Mesenchymal stem cell (in vitro differentiated cells and primary cell): ENCODE data around the gene TM7SF2.
A peak's percentile ranks its signal among the peaks of the same experiment; 100 is the strongest.

Experiments used
- DNase-seq: peaks from one replicate; pipeline ENCODE4 v3.0.0-alpha.2; 2013
- H2AFZ ChIP-seq: one replicate; pipeline ENCODE4 v1.6.1; 2013; ENCODE audit warnings: low read depth, mild to moderate bottlenecking, control low read depth, inconsistent platforms, low read length, moderate library complexity
- H2AK5ac ChIP-seq: 2 replicates; pipeline ENCODE4 v1.6.1; 2013; ENCODE audit warnings: low read length, moderate library complexity, mild to moderate bottlenecking, inconsistent platforms; ENCODE audit not compliant: severe bottlenecking
- H2BK120ac ChIP-seq: one replicate; pipeline ENCODE4 v1.6.1; 2013; ENCODE audit warnings: low read depth, mild to moderate bottlenecking, inconsistent platforms, low read length, moderate library complexity
- H2BK12ac ChIP-seq, 2 experiments: one replicate each; pipeline ENCODE4 v1.6.1; 2013; ENCODE audit warnings: inconsistent platforms in 2 of 2, low read length in 2 of 2, mild to moderate bottlenecking in 2 of 2, moderate library complexity in 2 of 2, control low read depth in 1 of 2
- H2BK15ac ChIP-seq: one replicate; pipeline ENCODE4 v1.6.1; 2013; ENCODE audit warnings: mild to moderate bottlenecking, low read depth, inconsistent platforms; ENCODE audit not compliant: poor library complexity, severe bottlenecking
- H2BK5ac ChIP-seq: 2 replicates; pipeline ENCODE4 v1.6.1; 2013; ENCODE audit warnings: low read depth, mild to moderate bottlenecking, low read length, control low read depth, inconsistent platforms; ENCODE audit not compliant: poor library complexity, severe bottlenecking
- H3K14ac ChIP-seq, 2 experiments: one replicate each; pipeline ENCODE4 v1.6.1; 2013; ENCODE audit warnings: inconsistent platforms in 2 of 2, low read length in 2 of 2, control low read depth in 1 of 2, mild to moderate bottlenecking in 1 of 2, moderate library complexity in 1 of 2
- H3K18ac ChIP-seq, 2 experiments: one replicate each; pipeline ENCODE4 v1.6.1; 2013; ENCODE audit warnings: inconsistent platforms in 2 of 2, low read length in 2 of 2, control low read depth in 1 of 2, low read depth in 1 of 2, mild to moderate bottlenecking in 1 of 2
- H3K23ac ChIP-seq, 2 experiments: one replicate each; pipeline ENCODE4 v1.6.1; 2013; ENCODE audit warnings: inconsistent platforms in 2 of 2, low read length in 2 of 2, mild to moderate bottlenecking in 2 of 2, moderate library complexity in 2 of 2, control low read depth in 1 of 2
- H3K27ac ChIP-seq: 2 replicates; pipeline ENCODE4 v1.5.1; 2013; ENCODE audit warnings: mild to moderate bottlenecking, moderate library complexity, low read length, control low read depth, inconsistent platforms; ENCODE audit not compliant: poor library complexity, severe bottlenecking
- H3K27me3 ChIP-seq, 2 experiments: 2 replicates each; pipeline versions ENCODE4 v1.6.1 to v1.7.0; 2013; ENCODE audit warnings: low read length in 2 of 2, mild to moderate bottlenecking in 2 of 2, moderate library complexity in 2 of 2, control low read depth in 1 of 2, inconsistent platforms in 1 of 2; ENCODE audit not compliant: control insufficient read depth in 1 of 2, insufficient read depth in 1 of 2
- H3K36me3 ChIP-seq, 2 experiments: 2 replicates each; pipeline versions ENCODE4 v1.6.1 to v1.7.0; 2013; ENCODE audit warnings: low read length in 2 of 2, control low read depth in 1 of 2, inconsistent platforms in 1 of 2, low read depth in 1 of 2, mild to moderate bottlenecking in 1 of 2; ENCODE audit not compliant: insufficient read depth in 2 of 2, control insufficient read depth in 1 of 2
- H3K4ac ChIP-seq, 2 experiments: one replicate each; pipeline ENCODE4 v1.6.1; 2013; ENCODE audit warnings: inconsistent platforms in 2 of 2, low read length in 2 of 2, mild to moderate bottlenecking in 2 of 2, moderate library complexity in 2 of 2, control low read depth in 1 of 2, low read depth in 1 of 2
- H3K4me1 ChIP-seq: 2 replicates; pipeline ENCODE4 v1.6.1; 2013; ENCODE audit warnings: low read depth, low read length, control low read depth; ENCODE audit not compliant: control insufficient read depth, insufficient read depth
- H3K4me2 ChIP-seq: 2 replicates; pipeline ENCODE4 v1.6.1; 2013; ENCODE audit warnings: low read length, mild to moderate bottlenecking, inconsistent platforms; ENCODE audit not compliant: poor library complexity, severe bottlenecking
- H3K4me3 ChIP-seq, 2 experiments: 2 replicates each; pipeline versions ENCODE4 v1.5.1 to v1.7.0; 2013; ENCODE audit warnings: low read length in 2 of 2, mild to moderate bottlenecking in 2 of 2, control low read depth in 1 of 2, low read depth in 1 of 2; ENCODE audit not compliant: insufficient read depth in 1 of 2
- H3K79me1 ChIP-seq: replicated peaks from 2 replicates; pipeline ENCODE4 v1.6.1; 2013; ENCODE audit warnings: mild to moderate bottlenecking, control low read depth, low read length, inconsistent platforms; ENCODE audit not compliant: poor library complexity, severe bottlenecking
- H3K9ac ChIP-seq: 2 replicates; pipeline ENCODE4 v1.7.0; 2013; ENCODE audit warnings: mild to moderate bottlenecking, low read length, moderate library complexity
- H3K9me3 ChIP-seq: 2 replicates; pipeline ENCODE4 v1.7.0; 2013; ENCODE audit warnings: mild to moderate bottlenecking, low read length; ENCODE audit not compliant: control insufficient read depth
- H4K8ac ChIP-seq: one replicate; pipeline ENCODE4 v1.6.1; 2013; ENCODE audit warnings: inconsistent platforms, mild to moderate bottlenecking, low read length, moderate library complexity
- H4K91ac ChIP-seq: one replicate; pipeline ENCODE4 v1.6.1; 2013; ENCODE audit warnings: mild to moderate bottlenecking, low read length, inconsistent platforms
- WGBS: methylation state at CpG from one replicate; pipeline ENCODE4 v1.1.7; 2013; ENCODE audit warnings: mixed read lengths; 5-methylcytosine and 5-hydroxymethylcytosine counted together

TM7SF2 gene

DNA sequence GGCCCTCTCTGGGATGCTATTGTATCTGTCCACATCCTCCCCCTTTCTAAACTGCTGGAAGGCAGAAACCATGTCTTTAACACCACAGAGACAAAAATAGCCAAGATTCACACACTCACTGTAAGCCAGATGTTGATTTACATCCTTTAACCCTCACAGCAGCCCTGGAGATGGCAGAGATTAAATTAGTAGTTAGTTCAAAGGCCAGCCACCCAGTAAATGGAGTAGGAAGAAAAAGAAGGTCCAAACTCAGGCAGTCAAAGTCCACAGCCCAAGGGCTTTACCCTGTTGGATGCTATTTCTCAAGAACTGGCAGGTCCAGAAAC, 8.0 kb downstream of the TM7SF2 start:
- H3K27me3 ChIP-seq: no peaks in the 10 kb centered on the region
- H3K14ac ChIP-seq: no peak overlapping the region
- H4K8ac ChIP-seq: no peak overlapping the region
- H2AK5ac ChIP-seq: no peak overlapping the region
- no peak overlapping the region for H2AFZ ChIP-seq
- no peak overlapping the region for H2BK15ac ChIP-seq
- H3K18ac ChIP-seq: no peak overlapping the region
- no peak overlapping the region for H3K23ac ChIP-seq
- H3K36me3 ChIP-seq: peaks cover 48 to 57% of the 10 kb centered on the region in 2 experiments
- H2BK12ac ChIP-seq: no peak overlapping the region
- no peak for DNase-seq
- peak overlapping the region; percentile 98 for H3K9ac ChIP-seq
- no peak overlapping the region for H4K91ac ChIP-seq
- no peak overlapping the region for H3K4ac ChIP-seq
- no peak overlapping the region for H3K4me2 ChIP-seq
- no peak overlapping the region for H3K4me3 ChIP-seq
- no peak overlapping the region for H2BK120ac ChIP-seq
- peaks cover 25% of the 10 kb centered on the region for H3K4me1 ChIP-seq
- H3K79me1 ChIP-seq: peaks cover 21% of the 10 kb centered on the region
- no peaks in the 10 kb centered on the region for H3K9me3 ChIP-seq
- no peak overlapping the region for H3K27ac ChIP-seq
- H2BK5ac ChIP-seq: no peak overlapping the region

- H3K18ac ChIP-seq: no peak overlapping the region
- no peak overlapping the region for H2BK12ac ChIP-seq
- WGBS: 80% methylated on average over 2 of the region's 3 CpGs
- no peak overlapping the region for H2AK5ac ChIP-seq
- peaks cover 46 to 61% of the 10 kb centered on the region in 2 experiments for H3K36me3 ChIP-seq
- no peak overlapping the region for H4K91ac ChIP-seq
- no peak overlapping the region for H2BK5ac ChIP-seq
- H4K8ac ChIP-seq: no peak overlapping the region
- H3K9me3 ChIP-seq: no peaks in the 10 kb centered on the region
- peaks cover 18% of the 10 kb centered on the region for H3K79me1 ChIP-seq
- no peak overlapping the region for H3K4ac ChIP-seq
- no peak overlapping the region for H3K23ac ChIP-seq
- H3K4me3 ChIP-seq: peak overlapping the region in 1 of 2 experiments; percentile 98
- H3K4me2 ChIP-seq: peak overlapping the region; percentile 66
- no peak overlapping the region for H3K14ac ChIP-seq
- no peak for DNase-seq
- H3K27ac ChIP-seq: no peak overlapping the region
- no peaks in the 10 kb centered on the region for H3K27me3 ChIP-seq
- peaks cover 16% of the 10 kb centered on the region for H3K4me1 ChIP-seq
- H2AFZ ChIP-seq: no peak overlapping the region
- H2BK15ac ChIP-seq: no peak overlapping the region
- H2BK120ac ChIP-seq: no peak overlapping the region
- peak overlapping the region; percentile 98 for H3K9ac ChIP-seq
These were observed 9.2 kb downstream of the TM7SF2 start for GRCh38 chr11:65120831-65121230.

- peak overlapping the region; percentile 58 to 80 for H3K4ac ChIP-seq
- peak overlapping the region; percentile 58 for H3K27ac ChIP-seq
- no peak overlapping the region for H2BK15ac ChIP-seq
- peak overlapping the region; percentile 66 for H4K8ac ChIP-seq
- H4K91ac ChIP-seq: no peak overlapping the region
- H3K9me3 ChIP-seq: no peaks in the 10 kb centered on the region
- H3K36me3 ChIP-seq: peaks cover 46 to 61% of the 10 kb centered on the region in 2 experiments
- no peak overlapping the region for H2BK5ac ChIP-seq
- no peak overlapping the region for H2AK5ac ChIP-seq
- H3K4me2 ChIP-seq: peak overlapping the region; percentile 66
- H3K9ac ChIP-seq: peak overlapping the region; percentile 98
- no peak overlapping the region for H2BK120ac ChIP-seq
- peak overlapping the region in 1 of 2 experiments; percentile 16 for H3K18ac ChIP-seq
- peak overlapping the region; percentile 80 to 98 for H3K4me3 ChIP-seq
- H2AFZ ChIP-seq: no peak overlapping the region
- WGBS: 7% methylated on average over 22 of the region's 22 CpGs
- H2BK12ac ChIP-seq: no peak overlapping the region
- peak overlapping the region in 1 of 2 experiments; percentile 30 for H3K14ac ChIP-seq
- H3K79me1 ChIP-seq: peaks cover 16% of the 10 kb centered on the region
- no peaks in the 10 kb centered on the region for H3K27me3 ChIP-seq
- H3K4me1 ChIP-seq: peaks cover 10% of the 10 kb centered on the region
- H3K23ac ChIP-seq: no peak overlapping the region
- DNase-seq: peak; percentile 22
These were observed 9.8 kb downstream of the TM7SF2 start for GRCh38 chr11:65121447-65121864.

- Histone ChIP-seq H3K9me3 (no peaks in the 10 kb centered on the region), H4K91ac (peak within 1 kb of the TSS; percentile 71), H3K4ac (peak within 1 kb of the TSS; percentile 83 to 95), H2BK120ac (no peak within 1 kb of the TSS), H3K4me3 (peak within 1 kb of the TSS; percentile 93 to 98), H2BK5ac (no peak within 1 kb of the TSS), H3K36me3 (peaks cover 49 to 65% of the 10 kb centered on the region in 2 experiments), H3K9ac (peak within 1 kb of the TSS; percentile 98), H3K4me1 (peaks cover 5% of the 10 kb centered on the region), H3K23ac (no peak within 1 kb of the TSS), H2AK5ac (peak within 1 kb of the TSS; percentile 55), H3K79me1 (peaks cover 17% of the 10 kb centered on the region), H3K27me3 (no peaks in the 10 kb centered on the region), H3K27ac (peak within 1 kb of the TSS; percentile 92), H2BK12ac (no peak within 1 kb of the TSS), H3K18ac (peak within 1 kb of the TSS; percentile 94 to 98), H2AFZ (peak within 1 kb of the TSS; percentile 85), H3K14ac (peak within 1 kb of the TSS in 1 of 2 experiments; percentile 44), H2BK15ac (peak within 1 kb of the TSS; percentile 68), H4K8ac (peak within 1 kb of the TSS; percentile 93), H3K4me2 (peak within 1 kb of the TSS; percentile 66)
- under 1% methylated on average over 64 of the region's 64 CpGs for WGBS
- peak; percentile 96 for DNase-seq
These were observed 10.4 kb downstream of the TM7SF2 start, which contains the start of the genes FAU and MRPL49 for GRCh38 chr11:65121865-65122696. FAU (minus strand) TSS chr11:65122134; CDS start chr11:65121813, 321 bp downstream. MRPL49 (plus strand) TSS chr11:65122321; CDS start chr11:65122347, 26 bp downstream.
